ENCODE results near the gene MRPL14. TPM values are rescaled to one million over a fixed set of nuclear protein-coding genes. Genes with fewer than 3 reads are reported as not detected.

MRPL14 gene
- total RNA-seq, 3 donors from 2014 or later = 24.6 to 55.7 (median 30.4) TPM

DNA sequence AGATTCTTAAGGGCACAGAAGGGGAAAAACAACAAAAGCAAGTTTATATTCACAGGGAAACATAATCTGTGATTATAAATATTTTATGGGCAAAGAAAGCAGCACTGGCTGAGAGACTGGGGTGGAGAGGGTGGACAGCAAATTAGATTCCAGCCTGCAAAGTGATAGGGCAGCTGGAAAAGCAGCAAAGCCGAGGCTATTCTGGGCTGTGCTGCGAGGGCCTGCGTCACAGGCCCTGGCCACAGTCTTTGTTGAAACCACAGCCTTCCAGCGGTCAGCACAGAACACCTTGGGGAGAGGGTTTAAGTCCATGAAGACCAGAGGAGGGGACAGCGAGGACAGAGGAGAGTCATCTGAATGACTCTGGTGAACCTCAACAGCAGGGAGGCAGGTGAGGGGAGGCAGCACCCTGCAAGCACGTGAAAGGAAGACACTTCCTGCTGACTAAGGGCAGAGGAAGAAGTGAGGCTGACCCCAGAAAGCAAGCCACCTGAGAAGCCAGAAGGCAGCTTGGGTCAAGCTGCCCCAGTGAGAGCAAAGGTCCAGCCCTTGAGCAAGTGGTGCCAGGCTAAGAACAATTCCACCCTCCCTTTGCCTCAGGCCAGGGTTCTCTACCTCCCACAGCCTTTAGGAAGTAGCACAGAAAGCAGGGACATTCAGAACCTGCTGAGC lies 17.1 kb downstream of the MRPL14 start:
- no peak overlapping the region for H3K27ac ChIP-seq
- no peak overlapping the region for H3K4me3 ChIP-seq
- peaks cover 4% of the 10 kb centered on the region for H3K36me3 ChIP-seq
- no peak for DNase-seq (ENCODE audit: low spot score in 2 of 2)
- H3K9me3 ChIP-seq = no peaks in the 10 kb centered on the region
- H3K27me3 ChIP-seq = no peaks in the 10 kb centered on the region
- intact Hi-C loops (cut with DNase I; ENCODE audit: low total_unique reads) = no loop called here
- H3K4me1 ChIP-seq = no peaks in the 10 kb centered on the region
- TF ChIP-seq, protein P1, sequence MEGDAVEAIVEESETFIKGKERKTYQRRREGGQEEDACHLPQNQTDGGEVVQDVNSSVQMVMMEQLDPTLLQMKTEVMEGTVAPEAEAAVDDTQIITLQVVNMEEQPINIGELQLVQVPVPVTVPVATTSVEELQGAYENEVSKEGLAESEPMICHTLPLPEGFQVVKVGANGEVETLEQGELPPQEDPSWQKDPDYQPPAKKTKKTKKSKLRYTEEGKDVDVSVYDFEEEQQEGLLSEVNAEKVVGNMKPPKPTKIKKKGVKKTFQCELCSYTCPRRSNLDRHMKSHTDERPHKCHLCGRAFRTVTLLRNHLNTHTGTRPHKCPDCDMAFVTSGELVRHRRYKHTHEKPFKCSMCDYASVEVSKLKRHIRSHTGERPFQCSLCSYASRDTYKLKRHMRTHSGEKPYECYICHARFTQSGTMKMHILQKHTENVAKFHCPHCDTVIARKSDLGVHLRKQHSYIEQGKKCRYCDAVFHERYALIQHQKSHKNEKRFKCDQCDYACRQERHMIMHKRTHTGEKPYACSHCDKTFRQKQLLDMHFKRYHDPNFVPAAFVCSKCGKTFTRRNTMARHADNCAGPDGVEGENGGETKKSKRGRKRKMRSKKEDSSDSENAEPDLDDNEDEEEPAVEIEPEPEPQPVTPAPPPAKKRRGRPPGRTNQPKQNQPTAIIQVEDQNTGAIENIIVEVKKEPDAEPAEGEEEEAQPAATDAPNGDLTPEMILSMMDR (IDR thresholded peaks at IDR 0.05) = no peak
- TF ChIP-seq POLR2AphosphoS5 (IDR thresholded peaks at IDR 0.05) = no peak
- no peak for TF ChIP-seq POLR2A (IDR thresholded peaks at IDR 0.05)

DNA sequence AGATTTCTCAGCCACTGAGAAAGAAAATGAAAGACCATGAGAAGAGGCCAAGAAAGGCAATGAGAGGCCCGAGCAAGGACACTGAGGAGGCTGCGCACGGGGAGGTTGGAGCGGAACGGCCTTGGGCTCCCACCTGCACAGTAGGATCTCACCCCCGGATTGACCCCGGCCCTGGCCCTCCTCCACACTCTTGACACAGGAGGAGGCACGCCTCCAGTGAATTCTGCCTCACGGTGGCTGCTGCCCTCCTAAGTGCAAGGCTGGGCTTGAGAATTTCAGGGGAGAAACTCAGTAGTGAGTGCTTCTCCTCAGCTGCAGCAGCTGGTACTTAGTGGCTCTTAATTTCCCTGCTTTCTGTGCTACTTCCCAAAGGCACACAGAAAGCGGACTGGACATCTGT lies 18.0 kb downstream of the MRPL14 start:
- intact Hi-C loops (cut with DNase I; ENCODE audit: low total_unique reads) = no loop called here
- TF ChIP-seq POLR2AphosphoS5 (IDR thresholded peaks at IDR 0.05) (no peak), POLR2A (IDR thresholded peaks at IDR 0.05) (no peak)
- TF ChIP-seq, protein P1 (IDR thresholded peaks at IDR 0.05) = no peak
- no peak overlapping the region for H3K4me3 ChIP-seq
- no peaks in the 10 kb centered on the region for H3K27me3 ChIP-seq
- peaks cover 4% of the 10 kb centered on the region for H3K36me3 ChIP-seq
- H3K9me3 ChIP-seq = no peaks in the 10 kb centered on the region
- no peak overlapping the region for H3K27ac ChIP-seq
- no peak for DNase-seq (ENCODE audit: low spot score in 2 of 2)
- H3K4me1 ChIP-seq = no peaks in the 10 kb centered on the region

DNA sequence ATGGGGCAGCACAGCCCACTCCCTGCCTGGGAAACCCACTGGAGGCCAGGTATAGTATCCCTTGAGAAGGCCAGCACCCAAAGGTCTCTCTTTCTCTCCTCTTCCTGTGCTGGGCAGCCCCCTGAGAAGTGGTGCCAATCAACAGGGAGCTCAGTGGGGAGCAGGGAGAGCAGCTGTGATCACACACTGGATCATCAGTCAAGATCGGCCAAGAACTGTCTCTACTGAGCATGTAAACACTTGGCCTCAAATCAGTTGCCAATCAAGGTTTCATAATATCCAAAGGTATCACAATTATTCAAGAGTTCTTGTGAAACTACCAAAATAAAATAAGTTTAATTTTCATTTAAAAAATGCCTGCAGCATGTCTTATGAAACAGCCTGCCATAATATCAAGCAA lies 18.8 kb downstream of the MRPL14 start:
- Histone ChIP-seq H3K27ac (no peak overlapping the region), H3K4me1 (no peaks in the 10 kb centered on the region), H3K4me3 (no peak overlapping the region), H3K36me3 (peaks cover under 1% of the 10 kb centered on the region), H3K9me3 (no peaks in the 10 kb centered on the region), H3K27me3 (no peaks in the 10 kb centered on the region)
- DNase-seq (ENCODE audit: low spot score in 2 of 2) = no peak
- TF ChIP-seq POLR2A (IDR thresholded peaks at IDR 0.05) = no peak
- TF ChIP-seq POLR2AphosphoS5 (IDR thresholded peaks at IDR 0.05) = no peak
- TF ChIP-seq, protein P1 (IDR thresholded peaks at IDR 0.05) = no peak
- intact Hi-C loops (cut with DNase I; ENCODE audit: low total_unique reads) = no loop called here

DNA sequence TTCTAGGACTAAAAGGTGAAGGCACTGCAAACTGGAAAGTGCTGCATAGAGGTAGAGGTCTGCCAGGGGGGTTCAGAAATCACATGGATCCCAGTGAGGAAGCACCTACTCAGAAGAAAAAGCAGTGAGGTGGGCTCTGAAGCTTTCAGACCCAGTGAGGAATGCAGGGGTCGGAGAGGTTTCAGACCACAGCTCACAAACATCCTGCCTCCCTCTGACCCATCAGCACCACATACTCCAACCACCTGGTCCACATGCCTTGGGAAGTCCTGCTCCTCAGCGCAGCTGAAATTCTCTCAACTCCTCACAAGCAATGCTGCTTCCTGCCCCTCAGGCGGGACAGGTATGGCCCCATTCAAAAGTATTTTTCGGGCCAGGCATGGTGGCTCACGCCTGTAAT lies 20.2 kb downstream of the MRPL14 start:
- intact Hi-C loops (cut with DNase I; ENCODE audit: low total_unique reads) = no loop called here
- no peaks in the 10 kb centered on the region for H3K36me3 ChIP-seq
- no peak for TF ChIP-seq POLR2A (IDR thresholded peaks at IDR 0.05)
- TF ChIP-seq, protein P1 (IDR thresholded peaks at IDR 0.05) = no peak
- TF ChIP-seq POLR2AphosphoS5 (IDR thresholded peaks at IDR 0.05) = no peak

DNA sequence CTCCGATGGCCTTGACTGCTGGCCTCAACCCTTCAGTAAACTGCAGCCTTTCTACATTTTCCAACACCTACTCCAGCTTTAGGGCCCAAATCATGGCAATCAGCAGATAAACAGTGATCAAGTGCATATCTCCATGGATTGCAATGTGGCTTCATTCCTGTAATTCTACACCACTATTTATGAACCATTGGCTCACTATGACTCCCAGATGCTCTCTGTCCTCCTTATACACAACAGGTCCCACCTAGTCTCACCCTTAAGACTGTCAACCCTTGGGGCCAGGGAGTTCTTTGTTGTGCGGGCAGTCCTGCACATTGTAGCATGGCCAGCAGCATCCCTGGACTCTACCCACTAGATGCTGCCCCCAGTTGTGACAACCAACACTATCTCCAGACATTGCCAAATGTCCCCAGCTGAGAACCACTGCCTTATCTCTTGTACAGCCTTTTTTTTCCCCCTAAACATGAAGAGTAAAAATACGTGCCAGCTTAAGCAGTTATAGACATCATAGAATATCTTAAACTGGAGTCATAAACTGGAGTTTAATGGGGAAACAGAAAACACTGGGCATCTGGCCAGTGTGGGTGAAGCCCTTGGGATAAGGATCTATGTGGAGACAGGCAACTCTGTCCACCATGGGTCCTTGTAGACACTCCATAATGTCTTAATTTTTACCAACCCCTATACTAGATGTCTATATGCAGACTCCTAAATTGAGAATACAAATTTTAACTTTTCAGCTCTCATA lies 21.1 kb downstream of the MRPL14 start:
- Histone ChIP-seq H3K27ac (no peak overlapping the region), H3K36me3 (no peaks in the 10 kb centered on the region)
- intact Hi-C loops (cut with DNase I; ENCODE audit: low total_unique reads) = no loop called here

More for the DNA sequence above, 20.2 kb downstream of the MRPL14 start:
- H3K4me3 ChIP-seq = no peak overlapping the region
- H3K27ac ChIP-seq = no peak overlapping the region
- DNase-seq (ENCODE audit: low spot score in 2 of 2) = no peak
- no peaks in the 10 kb centered on the region for H3K9me3 ChIP-seq
- no peaks in the 10 kb centered on the region for H3K4me1 ChIP-seq
- no peaks in the 10 kb centered on the region for H3K27me3 ChIP-seq

More for the DNA sequence above, 21.1 kb downstream of the MRPL14 start:
- H3K4me3 ChIP-seq = no peak overlapping the region
- no peaks in the 10 kb centered on the region for H3K27me3 ChIP-seq
- no peaks in the 10 kb centered on the region for H3K9me3 ChIP-seq
- no peaks in the 10 kb centered on the region for H3K4me1 ChIP-seq
- TF ChIP-seq POLR2A (IDR thresholded peaks at IDR 0.05) (no peak), POLR2AphosphoS5 (IDR thresholded peaks at IDR 0.05) (no peak)
- TF ChIP-seq, protein P1 (IDR thresholded peaks at IDR 0.05) = no peak
- DNase-seq (ENCODE audit: low spot score in 2 of 2) = no peak
